ENCODE measurements around the gene POLR2E. TPM values are rescaled to one million over a fixed set of nuclear protein-coding genes. Genes with fewer than 3 reads are reported as not detected.

The POLR2E gene
- total and polyA plus RNA-seq, 2 of the 8 experiments (the other 6 are each of a cell fraction or from before 2014, with no cell fraction given), result 281 to 381 TPM

DNA sequence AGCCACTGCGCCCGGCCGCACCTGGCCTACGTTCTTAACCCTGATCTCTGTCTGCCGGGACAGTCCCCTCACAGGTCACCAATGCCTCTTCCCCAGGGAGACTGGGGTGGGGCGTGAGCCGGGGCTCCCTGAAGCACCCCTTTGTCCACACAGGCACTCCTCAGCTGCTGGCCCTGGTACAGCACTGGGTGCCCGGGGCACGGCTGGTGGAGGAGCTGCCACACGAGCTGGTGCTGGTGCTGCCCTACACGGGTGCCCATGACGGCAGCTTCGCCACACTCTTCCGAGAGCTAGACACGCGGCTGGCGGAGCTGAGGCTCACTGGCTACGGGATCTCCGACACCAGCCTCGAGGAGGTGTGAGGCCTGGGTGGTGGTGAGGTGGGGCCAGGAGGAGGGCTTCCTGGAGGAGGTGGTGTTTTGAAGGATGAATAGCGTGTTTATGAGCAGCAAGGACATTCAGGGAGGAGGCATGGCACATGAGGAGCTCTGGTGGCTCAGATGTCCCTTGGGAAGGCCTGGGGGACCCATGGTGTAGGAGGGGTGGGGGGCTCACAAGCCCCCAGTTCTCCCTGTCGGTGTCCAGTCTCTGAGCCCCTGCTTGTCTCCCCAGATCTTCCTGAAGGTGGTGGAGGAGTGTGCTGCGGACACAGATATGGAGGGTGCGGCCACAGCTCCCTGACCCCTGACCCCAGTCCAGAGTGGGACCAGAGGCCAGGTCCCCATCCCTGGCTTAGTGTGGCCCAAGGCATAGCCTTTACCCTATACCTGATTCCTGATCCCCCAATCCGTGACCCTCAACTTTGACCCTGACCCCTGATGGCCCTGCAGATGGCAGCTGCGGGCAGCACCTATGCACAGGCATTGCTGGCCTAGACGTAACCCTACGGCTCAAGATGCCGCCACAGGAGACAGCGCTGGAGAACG is 41.7 kb downstream of the POLR2E start:
- no peak overlapping the region for H2BK15ac ChIP-seq (ENCODE audit: low read length)
- DNase-seq (ENCODE audit: low read depth in 1 of 2, low spot score in 2 of 2) (no peak), FAIRE-seq (no peak)
- no peak overlapping the region for H2BK120ac ChIP-seq (replicated peaks; ENCODE audit: low read depth, low read length)
- no peak overlapping the region for H3K56ac ChIP-seq (replicated peaks; ENCODE audit: insufficient read length, low read depth, low read length)
- H3K27ac ChIP-seq (ENCODE audit: low read depth, low read length), result no peak overlapping the region
- no peak overlapping the region for H3K4me2 ChIP-seq (ENCODE audit: insufficient read depth in 1 of 2, low read depth in 2 of 2, low read length in 2 of 2)
- no peak overlapping the region for H3K14ac ChIP-seq (ENCODE audit: insufficient read length)
- no peak overlapping the region for H3K23ac ChIP-seq (ENCODE audit: insufficient read length)
- POLR2A ChIA-PET (ENCODE audit: partially characterized antibody), result interaction anchor here (0.7 to 2.5 kb wide), 8 partner anchors 11 to 35 kb away, joined by 3 to 10 read pairs (median 4); partner anchors contain the start of genes ABCA7 and CNN2
- no peak overlapping the region for H4K5ac ChIP-seq (ENCODE audit: insufficient read length, low read depth, low read length)
- no peak overlapping the region for H2AK5ac ChIP-seq (ENCODE audit: low read depth, low read length)
- H4K8ac ChIP-seq (ENCODE audit: extremely low read depth, insufficient read depth, low read length), result no peak overlapping the region
- H3K27me3 ChIP-seq (replicated peaks in 1 of 4; ENCODE audit: control insufficient read depth in 3 of 4, extremely low read depth in 1 of 4, insufficient read depth in 3 of 4, low read length in 3 of 4), result no peaks in the 10 kb centered on the region; a peak in 1 of 7 replicates
- H2AFZ ChIP-seq (ENCODE audit: low read length), result no peak overlapping the region
- H3K79me1 ChIP-seq (ENCODE audit: low read depth, low read length), result no peaks in the 10 kb centered on the region
- no peaks in the 10 kb centered on the region for H3K4me1 ChIP-seq (replicated peaks in 1 of 4; ENCODE audit: control insufficient read depth in 3 of 4, insufficient read depth in 4 of 4, low read length in 3 of 4)
- H3K23me2 ChIP-seq (ENCODE audit: low read depth, low read length), result peaks cover 3% of the 10 kb centered on the region; the same call in 1 of the 2 replicates
- no peak for TF ChIP-seq GABPA (IDR thresholded peaks at IDR 0.05; ENCODE audit: borderline replicate concordance, insufficient read depth, low read length)
- no peak for TF ChIP-seq CBX5 (IDR thresholded peaks at IDR 0.05; ENCODE audit: low read depth, low read length)
- TF ChIP-seq FOSL1 (IDR thresholded peaks at IDR 0.05; ENCODE audit: insufficient read depth, low read depth, low read length), result no peak
- no peak for TF ChIP-seq CREB1 (IDR thresholded peaks at IDR 0.05)
- TF ChIP-seq CHD1 (IDR thresholded peaks at IDR 0.05; ENCODE audit: low read depth, low read length), result no peak
- no peak for TF ChIP-seq CEBPB (IDR thresholded peaks at IDR 0.05; ENCODE audit: low read depth, low read length)
- TF ChIP-seq SIN3A (conservative IDR thresholded peaks at IDR 0.05 in 1 of 2, IDR thresholded peaks at IDR 0.05 in 1 of 2; ENCODE audit: low read depth in 1 of 2, low read length in 2 of 2), result no peak
- no peak for TF ChIP-seq RBBP5 (IDR thresholded peaks at IDR 0.05; ENCODE audit: borderline replicate concordance, low read depth, low read length)
- no peak for TF ChIP-seq NRF1 (IDR thresholded peaks at IDR 0.05; ENCODE audit: low read depth, low read length)
- no peak for TF ChIP-seq POLR2A (IDR thresholded peaks at IDR 0.05; ENCODE audit: control extremely low read depth in 1 of 2, low read depth in 2 of 2, low read length in 2 of 2)
- no peak for TF ChIP-seq KDM4A (IDR thresholded peaks at IDR 0.05; ENCODE audit: low read depth, low read length, severe bottlenecking)
- peaks cover 29 to 50% of the 10 kb centered on the region in 2 experiments for H3K9me3 ChIP-seq (ENCODE audit: insufficient read depth in 2 of 2, low read depth in 1 of 2, low read length in 1 of 2)
- no peak overlapping the region for H3K4ac ChIP-seq (replicated peaks; ENCODE audit: insufficient read length, low read depth, low read length)
- no peak overlapping the region for H2BK12ac ChIP-seq (ENCODE audit: low read depth, low read length)
- no peak overlapping the region for H3K9ac ChIP-seq (replicated peaks in 1 of 4; ENCODE audit: extremely low read depth in 1 of 4, low read depth in 3 of 4, low read length in 3 of 4)
- H3K36me3 ChIP-seq (ENCODE audit: control insufficient read depth in 2 of 4, insufficient read depth in 4 of 4, low read length in 3 of 4), result peaks cover 0 to 39% (median 12%) of the 10 kb centered on the region in 4 experiments; a peak in 6 of 8 replicates
- H3K18ac ChIP-seq (ENCODE audit: extremely low read depth, low read length), result no peak overlapping the region
- no peaks in the 10 kb centered on the region for H3K79me2 ChIP-seq (ENCODE audit: control insufficient read depth in 1 of 2, insufficient read depth in 2 of 2, low read length in 2 of 2)
- no peak overlapping the region for H2BK5ac ChIP-seq (ENCODE audit: low read depth, low read length)
- H4K20me1 ChIP-seq (replicated peaks in 1 of 2; ENCODE audit: control insufficient read depth in 1 of 2, insufficient read depth in 2 of 2, low read length in 2 of 2), result no peaks in the 10 kb centered on the region
- H2BK20ac ChIP-seq (ENCODE audit: low read length), result no peak overlapping the region
- H3K4me3 ChIP-seq (ENCODE audit: extremely low read depth in 1 of 4, insufficient read depth in 2 of 4, low read depth in 3 of 4, low read length in 4 of 4), result no peak overlapping the region
- H4K91ac ChIP-seq (replicated peaks; ENCODE audit: insufficient read length, low read length), result no peak overlapping the region
- CTCF ChIA-PET (ENCODE audit: partially characterized antibody), result interaction anchor here (0.7 to 1.2 kb wide), 3 partner anchors 11 to 164 kb away, joined by 3 to 5 read pairs (median 4); no protein-coding TSS in a partner anchor
- 91% methylated on average over 29 of the region's 31 CpGs; no CpG with 5 or more reads in 1 of the 2 experiments for WGBS, 2 experiments (ENCODE audit: extremely low coverage in 1 of 2, insufficient coverage in 1 of 2, insufficient read length in 1 of 2, insufficient replicate concordance in 2 of 2, low coverage in 1 of 2, low lambda C conversion rate in 2 of 2, missing lambda C conversion rate in 1 of 2)
